Stimulated activated CD4-positive, alpha-beta T cell treated with anti-CD3 and anti-CD28 coated beads, TNF-alpha, amount 100 ng/mL, for 48 hours (primary cell): ENCODE data around the gene OPN5.

Experiments
- DNase-seq, 3 donors: peaks; one replicate each; pipeline ENCODE4 v3.0.0-alpha.2; 2020; ENCODE audit warnings: low read depth in 3 of 3

OPN5 gene

DNA sequence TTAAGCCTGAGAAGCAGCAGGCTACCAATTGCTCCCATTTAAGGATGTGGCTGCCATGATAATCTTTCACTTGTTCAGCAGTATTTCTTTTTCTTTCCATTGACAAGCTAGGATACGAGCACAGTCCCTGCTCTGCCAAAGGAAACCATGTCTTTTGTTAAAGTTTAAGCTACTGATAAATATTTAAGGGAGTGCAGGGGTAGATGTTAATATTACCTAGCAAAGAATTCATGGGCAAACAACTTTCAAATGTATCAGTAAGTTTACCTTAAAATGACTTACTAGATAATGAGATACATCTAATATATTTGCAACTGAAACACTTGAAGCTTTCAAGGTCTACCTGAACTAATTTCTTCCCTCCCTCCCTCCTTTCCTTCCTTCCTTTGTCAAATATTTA, 77.3 kb downstream of the OPN5 start:
- no peak for DNase-seq

DNA sequence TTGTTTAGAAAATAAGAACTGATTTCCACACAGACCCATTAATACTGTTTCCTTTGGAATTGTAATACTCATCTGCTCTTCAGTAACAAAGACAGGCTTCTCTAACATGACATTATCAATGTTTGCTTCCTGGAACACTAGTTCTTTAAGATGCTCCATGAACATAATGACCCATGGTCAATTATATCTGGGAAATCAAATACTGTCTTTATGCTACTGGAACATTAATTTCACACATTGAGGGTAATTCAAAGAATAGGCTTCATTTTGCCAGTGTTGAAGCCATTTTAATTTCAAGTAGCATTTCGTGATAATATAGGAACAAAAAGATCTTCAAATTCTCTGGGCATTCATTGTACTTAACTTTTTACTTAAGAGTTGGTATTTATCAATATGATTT, 80.9 kb downstream of the OPN5 start:
- no peak for DNase-seq

DNA sequence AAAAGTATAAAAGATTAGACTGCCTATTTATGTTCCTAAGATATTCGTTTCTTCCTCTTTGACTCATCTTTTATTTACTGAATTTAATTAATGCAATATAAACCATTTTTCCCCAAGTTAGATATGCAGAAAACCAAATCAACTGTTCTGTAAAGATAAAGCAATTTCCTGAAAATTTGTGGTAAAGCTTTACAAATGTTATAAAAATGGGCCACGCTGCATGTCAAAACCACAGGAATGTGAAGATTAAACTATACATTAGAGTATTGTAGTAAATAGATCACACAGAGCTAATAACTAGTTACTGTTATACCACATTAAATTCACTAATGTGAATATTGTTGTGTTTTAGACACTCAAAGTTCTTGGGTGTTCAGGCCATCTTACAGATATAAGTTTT, 83.4 kb downstream of the OPN5 start:
- DNase-seq, result no peak

DNA sequence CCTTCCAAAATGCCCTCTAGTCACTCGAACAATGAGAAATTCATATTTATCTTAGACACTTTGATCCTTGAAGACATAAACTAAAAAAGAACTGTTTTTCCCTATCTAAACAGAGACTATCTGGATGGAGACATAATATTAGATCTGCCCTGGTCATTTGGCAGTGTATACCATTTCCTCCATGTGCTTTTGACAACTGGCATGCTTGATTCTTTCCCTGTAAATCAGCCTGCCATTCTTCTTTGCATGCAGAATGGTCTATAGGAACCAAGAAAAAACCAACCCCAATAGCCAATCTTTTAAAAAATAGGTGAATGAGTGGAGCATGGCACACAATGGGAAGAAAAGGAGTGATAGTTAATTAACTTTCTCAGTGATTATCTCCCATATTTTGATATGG, 93.8 kb downstream of the OPN5 start:
- no peak for DNase-seq
